Thymus (tissue), 11 donors: ENCODE data around the gene GNA12. TPM values are rescaled to one million over a fixed set of nuclear protein-coding genes. Genes with fewer than 3 reads are reported as not detected.

Experiments used
- DNase-seq, 9 donors: peaks; one replicate each; pipeline ENCODE4 v3.0.0-alpha.2; 2013; ENCODE audit warnings: low spot score in 9 of 9, low read depth in 6 of 9, missing footprints in 1 of 9
- H3K27ac ChIP-seq, 2 donors: one replicate each; pipeline ENCODE4 v1.5.1; 2013; ENCODE audit warnings: control low read depth in 1 of 2, low read depth in 1 of 2, low read length in 1 of 2, mild to moderate bottlenecking in 1 of 2, moderate library complexity in 1 of 2
- H3K27me3 ChIP-seq, 2 donors: one replicate each; pipeline ENCODE4 v1.5.1; 2013; ENCODE audit warnings: low read length in 1 of 2; ENCODE audit not compliant: control insufficient read depth in 2 of 2, insufficient read depth in 1 of 2
- H3K36me3 ChIP-seq, 2 donors: one replicate each; pipeline ENCODE4 v1.5.1; 2013; ENCODE audit warnings: low read length in 1 of 2, mild to moderate bottlenecking in 1 of 2, moderate library complexity in 1 of 2; ENCODE audit not compliant: control insufficient read depth in 2 of 2, insufficient read depth in 2 of 2
- H3K4me1 ChIP-seq, 2 donors: one replicate each; pipeline ENCODE4 v1.5.1; 2013; ENCODE audit warnings: low read length in 2 of 2; ENCODE audit not compliant: control insufficient read depth in 2 of 2, insufficient read depth in 2 of 2
- H3K4me3 ChIP-seq, 2 donors: one replicate each; pipeline ENCODE4 v1.5.1; 2013; ENCODE audit warnings: low read length in 2 of 2, control low read depth in 1 of 2, mild to moderate bottlenecking in 1 of 2
- H3K9me3 ChIP-seq, 2 donors: one replicate each; pipeline ENCODE4 v1.5.1; 2013; ENCODE audit warnings: low read length in 1 of 2, mild to moderate bottlenecking in 1 of 2; ENCODE audit not compliant: control insufficient read depth in 2 of 2, insufficient read depth in 1 of 2
- WGBS: extraction: QIAGEN DNeasy Blood & Tissue Kit; methylation state at CpG from one replicate; pipeline ENCODE4 v1.1.7; 2013; 5-methylcytosine and 5-hydroxymethylcytosine counted together
- polyA plus RNA-seq: library from polyadenylated mRNA; stranded (reverse); fragments of 200-250 nt; gene quantifications from one replicate; pipeline ENCODE4 v1.2.3, GENCODE V29; 2013
- total RNA-seq: library from RNA; stranded (reverse); fragments of 120-200 nt; gene quantifications from one replicate; pipeline ENCODE4 v1.2.4, GENCODE V29; 2013
- donor health status: healthy.

Gene GNA12
- total and polyA plus RNA-seq, 2 donors, result 4.4 to 11.9 TPM

DNA sequence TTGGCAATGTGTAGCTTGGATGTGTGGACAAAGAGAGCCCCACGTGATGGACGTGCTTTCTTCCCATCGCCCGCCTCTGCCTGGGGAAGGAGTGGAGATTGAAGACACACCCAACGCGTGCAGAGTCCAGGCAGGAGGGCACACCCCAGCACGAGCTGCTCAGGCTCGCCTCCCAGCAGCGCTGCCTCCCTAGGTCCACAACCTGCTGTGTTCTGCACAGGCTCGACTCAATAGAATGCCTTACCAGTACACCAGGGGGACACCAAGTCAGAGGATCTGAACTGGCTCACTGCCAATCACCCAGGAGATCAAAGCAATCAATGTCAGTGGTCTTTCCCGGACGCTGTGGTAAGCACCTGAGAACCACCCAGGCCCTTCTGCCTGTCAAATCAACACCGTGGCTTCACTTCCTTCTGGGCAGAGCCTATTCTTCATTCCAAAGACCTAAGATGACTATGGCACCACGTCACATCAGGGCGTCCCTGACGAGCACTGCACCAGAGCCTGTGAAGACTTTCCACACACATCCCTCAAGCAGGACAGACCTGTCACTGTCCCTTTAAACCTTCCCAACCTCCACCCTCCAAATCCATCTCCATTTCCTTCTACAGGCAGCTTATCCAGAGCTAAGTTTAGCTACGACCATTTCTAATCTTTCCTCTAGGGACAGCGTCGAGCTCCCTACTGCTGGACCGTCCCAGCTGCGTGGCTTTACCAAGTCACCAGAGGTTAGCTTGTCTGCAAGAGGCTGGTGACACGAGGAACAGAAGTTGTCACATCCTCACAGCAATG, 83.8 kb downstream of the GNA12 start:
- Histone ChIP-seq H3K4me3 (no peak overlapping the region), H3K27me3 (no peaks in the 10 kb centered on the region)
- DNase-seq, result peak in 1 of 9 donors; percentile 35

DNA sequence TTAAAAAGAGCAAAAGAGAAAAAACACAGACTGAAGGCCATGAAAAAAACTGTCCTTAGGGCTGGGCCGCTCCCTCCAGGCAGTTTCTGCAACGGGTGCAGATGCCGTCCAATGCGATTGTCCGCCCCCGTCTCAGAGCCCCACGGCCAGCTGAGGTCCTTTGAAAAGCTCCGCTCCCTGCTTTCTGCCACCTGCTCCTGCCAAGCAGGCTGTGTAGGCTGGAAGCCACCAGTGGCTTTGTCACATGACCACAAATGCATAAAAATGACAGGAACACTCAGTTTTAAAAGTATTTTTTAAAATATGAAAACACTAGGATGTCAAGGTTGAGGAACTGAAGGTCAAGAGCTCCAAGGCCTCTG, 84.4 kb downstream of the GNA12 start:
- Histone ChIP-seq H3K27ac (peak overlapping the region in 1 of 2 donors; percentile 51), H3K4me3 (no peak overlapping the region), H3K27me3 (no peaks in the 10 kb centered on the region), H3K36me3 (peaks cover 0 to 6% of the 10 kb centered on the region in 2 donors), H3K9me3 (no peaks in the 10 kb centered on the region), H3K4me1 (peaks cover 4 to 33% of the 10 kb centered on the region in 2 donors)
- WGBS, result 31% methylated on average over 8 of the region's 8 CpGs
- DNase-seq, result no peak

More for the DNA sequence above, 83.8 kb downstream of the GNA12 start:
- 65% methylated on average over 22 of the region's 22 CpGs for WGBS
- peaks cover 4 to 33% of the 10 kb centered on the region in 2 donors for H3K4me1 ChIP-seq
- H3K27ac ChIP-seq, result peak overlapping the region; percentile 20 to 58
- H3K9me3 ChIP-seq, result no peaks in the 10 kb centered on the region
- H3K36me3 ChIP-seq, result peaks cover 0 to 6% of the 10 kb centered on the region in 2 donors

DNA sequence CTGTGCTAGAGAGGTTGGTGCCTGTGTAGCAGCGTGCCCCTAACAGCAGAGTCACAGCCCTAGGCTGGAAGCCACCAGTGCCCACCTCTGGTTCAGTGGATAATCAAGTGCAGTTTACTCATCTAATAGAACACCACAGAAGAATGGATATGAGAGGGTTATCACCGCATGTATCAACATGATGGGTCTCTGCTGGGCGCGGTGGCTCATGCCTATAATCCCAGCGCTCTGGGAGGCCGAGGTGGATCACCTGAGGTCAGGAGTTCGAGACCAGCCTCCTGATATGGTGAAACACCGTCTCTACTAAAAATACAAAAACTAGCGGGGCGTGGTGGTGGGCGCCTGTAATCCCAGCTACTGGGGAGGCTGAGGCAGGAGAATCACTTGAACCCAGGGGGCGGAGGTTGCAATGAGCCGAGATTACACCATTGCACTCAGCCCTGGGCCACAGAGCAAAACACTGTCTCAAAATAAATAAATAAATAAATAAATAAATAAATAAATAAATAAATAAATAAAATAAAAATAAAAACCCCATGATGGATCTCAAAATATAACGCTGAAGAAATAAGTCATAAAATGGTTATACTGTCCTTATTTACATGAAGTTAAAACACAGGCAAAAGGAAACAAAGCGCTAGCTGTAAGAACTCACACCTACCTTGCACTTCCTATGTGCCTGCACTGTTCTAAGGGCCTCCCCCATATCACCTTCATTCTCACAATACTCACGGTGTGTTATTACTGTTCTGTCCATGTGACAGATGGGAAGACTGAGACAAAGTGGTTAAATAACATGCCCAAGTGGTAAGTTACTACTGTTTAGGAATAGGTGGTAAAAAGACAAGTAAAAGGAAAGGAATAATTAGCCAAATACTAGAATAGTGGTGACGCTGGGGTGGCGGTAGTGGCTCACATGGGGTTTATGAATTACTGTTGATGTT, 85.2 kb downstream of the GNA12 start:
- WGBS, result 97% methylated on average over 18 of the region's 18 CpGs
- Histone ChIP-seq H3K9me3 (no peaks in the 10 kb centered on the region), H3K4me3 (no peak overlapping the region), H3K36me3 (peaks cover 0 to 6% of the 10 kb centered on the region in 2 donors), H3K27ac (peak overlapping the region; percentile 74 to 87), H3K4me1 (peaks cover 4 to 33% of the 10 kb centered on the region in 2 donors), H3K27me3 (no peaks in the 10 kb centered on the region)
- DNase-seq, result no peak

DNA sequence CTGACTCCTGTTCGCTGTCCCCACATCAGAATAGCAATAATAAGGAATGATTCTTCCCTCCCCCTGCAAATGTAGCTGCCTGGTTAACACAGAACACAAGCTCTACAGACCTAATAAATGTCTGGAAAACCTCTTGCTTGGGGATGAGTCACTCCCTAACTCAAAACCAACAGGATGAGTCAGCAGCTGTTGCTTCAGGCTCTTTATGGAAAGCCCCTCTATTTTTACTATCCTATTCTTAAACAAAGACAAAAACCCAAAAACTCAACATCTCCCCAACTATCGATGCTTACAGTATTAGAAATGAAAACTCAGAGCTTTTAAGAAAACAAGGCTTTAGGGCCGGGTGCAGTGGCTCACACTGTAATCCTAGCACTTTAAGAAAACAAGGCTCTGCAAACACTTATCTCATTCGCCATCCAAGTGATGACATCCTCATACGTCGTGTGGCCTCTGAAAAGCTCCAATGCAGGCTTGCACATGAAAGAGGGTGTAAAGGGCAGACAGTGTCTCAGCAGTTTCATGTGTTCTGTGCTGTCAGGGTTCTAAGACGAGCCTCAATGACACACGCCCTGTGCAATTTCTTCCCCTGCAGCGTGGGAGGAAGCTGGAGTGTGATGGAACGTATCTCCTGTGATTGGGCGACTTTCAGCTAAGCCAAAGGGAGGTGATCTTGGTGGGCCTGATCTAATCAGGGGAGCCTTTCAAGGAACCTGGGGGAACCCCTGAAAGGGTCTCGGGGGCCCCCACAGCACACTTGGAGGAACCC, 86.0 kb downstream of the GNA12 start:
- Histone ChIP-seq H3K36me3 (peaks cover 0 to 6% of the 10 kb centered on the region in 2 donors), H3K27ac (peak overlapping the region; percentile 74 to 87), H3K9me3 (no peaks in the 10 kb centered on the region), H3K4me3 (no peak overlapping the region), H3K27me3 (no peaks in the 10 kb centered on the region), H3K4me1 (peaks cover 4 to 33% of the 10 kb centered on the region in 2 donors)
- peak in 2 of 9 donors; percentile 49 to 65 for DNase-seq
- 69% methylated on average over 12 of the region's 12 CpGs for WGBS

GRCh38 chr7:2757361-2757903, 86.7 kb downstream of the GNA12 start:
- DNase-seq, result no peak
- peak overlapping the region; percentile 58 to 87 for H3K27ac ChIP-seq
- H3K27me3 ChIP-seq, result no peaks in the 10 kb centered on the region
- peaks cover 4 to 33% of the 10 kb centered on the region in 2 donors for H3K4me1 ChIP-seq
- H3K36me3 ChIP-seq, result peaks cover 0 to 6% of the 10 kb centered on the region in 2 donors
- H3K4me3 ChIP-seq, result no peak overlapping the region
- no peaks in the 10 kb centered on the region for H3K9me3 ChIP-seq
- 72% methylated on average over 11 of the region's 11 CpGs for WGBS

GRCh38 chr7:2755531-2755930, 88.6 kb downstream of the GNA12 start:
- no peaks in the 10 kb centered on the region for H3K27me3 ChIP-seq
- no peaks in the 10 kb centered on the region for H3K36me3 ChIP-seq
- no peaks in the 10 kb centered on the region for H3K9me3 ChIP-seq
- DNase-seq, result no peak
- no peak overlapping the region for H3K4me3 ChIP-seq
- H3K4me1 ChIP-seq, result peaks cover 4 to 30% of the 10 kb centered on the region in 2 donors
- H3K27ac ChIP-seq, result no peak overlapping the region

DNA sequence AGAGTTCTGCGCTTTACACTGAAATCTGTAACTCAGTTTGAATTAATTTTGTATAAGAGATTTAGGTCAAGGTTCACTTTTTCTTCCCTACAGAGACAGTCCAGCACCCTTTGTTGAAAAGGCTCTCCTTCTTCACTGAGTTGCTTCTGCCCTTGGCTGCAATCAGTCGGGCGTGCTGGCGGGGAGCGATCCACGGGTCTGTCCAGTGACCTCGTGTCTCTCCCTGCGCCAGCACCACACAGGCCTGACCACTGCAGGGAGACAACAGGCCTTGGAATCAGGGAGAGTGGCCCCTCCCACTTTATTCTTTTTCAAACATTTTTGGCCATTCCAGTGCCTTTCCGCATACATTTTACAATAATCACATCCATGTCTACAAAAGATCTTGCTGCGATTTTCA, 89.2 kb downstream of the GNA12 start:
- no peak for DNase-seq
- no peak overlapping the region for H3K4me3 ChIP-seq
- H3K9me3 ChIP-seq, result no peaks in the 10 kb centered on the region
- peaks cover 4 to 23% of the 10 kb centered on the region in 2 donors for H3K4me1 ChIP-seq
- 97% methylated on average over 10 of the region's 10 CpGs for WGBS
- no peaks in the 10 kb centered on the region for H3K27me3 ChIP-seq
- no peak overlapping the region for H3K27ac ChIP-seq
- H3K36me3 ChIP-seq, result no peaks in the 10 kb centered on the region

DNA sequence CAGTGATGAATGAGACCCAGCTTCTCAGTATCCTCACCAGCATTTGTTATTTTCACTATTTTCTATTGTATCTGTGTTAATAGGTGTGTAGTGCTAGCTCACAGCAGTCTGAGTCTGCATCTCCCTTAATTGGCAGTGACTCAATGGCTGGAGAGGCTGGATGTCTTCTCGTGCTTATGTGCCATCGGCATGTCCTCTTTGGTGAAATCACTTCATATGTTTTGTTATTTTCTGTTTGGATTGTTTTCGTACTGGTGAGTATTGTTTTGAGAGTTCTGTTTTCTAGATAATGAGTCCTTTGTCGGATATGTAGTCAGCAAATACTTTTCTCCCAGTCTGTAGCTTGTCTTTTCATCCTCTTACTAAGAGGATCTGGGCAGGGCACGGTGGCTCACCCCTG, 90.0 kb downstream of the GNA12 start:
- no peak overlapping the region for H3K27ac ChIP-seq
- WGBS, result over 99% methylated on average over 5 of the region's 5 CpGs

More for the DNA sequence above, 90.0 kb downstream of the GNA12 start:
- H3K27me3 ChIP-seq, result no peaks in the 10 kb centered on the region
- no peaks in the 10 kb centered on the region for H3K36me3 ChIP-seq
- H3K4me1 ChIP-seq, result peaks cover 4 to 18% of the 10 kb centered on the region in 2 donors
- no peaks in the 10 kb centered on the region for H3K9me3 ChIP-seq
- no peak overlapping the region for H3K4me3 ChIP-seq
- no peak for DNase-seq
